Fibroblast of lung (primary cell): ENCODE measurements around the gene CDC42SE2. TPM values are rescaled to one million over a fixed set of nuclear protein-coding genes. Genes with fewer than 3 reads are reported as not detected.
A peak's percentile ranks its signal among the peaks of the same experiment; 100 is the strongest.

Experiments used
- DNase-seq, 2 donors: peaks; one replicate each; pipeline versions ENCODE4 v3.0.0 to v3.0.0-alpha.2; 2010; ENCODE audit warnings: low read depth in 2 of 2
- H2AFZ ChIP-seq: 2 replicates; pipeline ENCODE4 v1.5.1; 2012; ENCODE audit warnings: low read length, control low read depth, inconsistent platforms
- H3K27ac ChIP-seq: 2 replicates; pipeline ENCODE4 v1.5.1; 2011; ENCODE audit warnings: low read length, control low read depth; ENCODE audit not compliant: insufficient read depth
- H3K27me3 ChIP-seq: 2 replicates; pipeline ENCODE4 v1.5.1; 2011; ENCODE audit warnings: mild to moderate bottlenecking, low read length; ENCODE audit not compliant: control insufficient read depth, insufficient read depth
- H3K36me3 ChIP-seq: 2 replicates; pipeline ENCODE4 v1.5.1; 2011; ENCODE audit warnings: low read length; ENCODE audit not compliant: control insufficient read depth, insufficient read depth
- H3K4me1 ChIP-seq: 2 replicates; pipeline ENCODE4 v1.5.1; 2011; ENCODE audit warnings: low read length; ENCODE audit not compliant: control insufficient read depth, insufficient read depth; ENCODE audit errors: extremely low read depth
- H3K4me2 ChIP-seq: 2 replicates; pipeline ENCODE4 v1.5.1; 2011; ENCODE audit warnings: low read length, control low read depth; ENCODE audit not compliant: insufficient read depth; ENCODE audit errors: extremely low read depth
- H3K4me3 ChIP-seq, 4 experiments: fragments of 200-600 bp in 1 of 4; sonication (generic) in 1 of 4; replicated peaks in 1 of 4; 2 replicates each; pipeline ENCODE4 v1.5.1; 2011 to 2016; ENCODE audit warnings: low read length in 4 of 4, low read depth in 3 of 4, mild to moderate bottlenecking in 3 of 4, control low read depth in 2 of 4, inconsistent platforms in 1 of 4, mixed read lengths in 1 of 4; ENCODE audit not compliant: insufficient read depth in 1 of 4; ENCODE audit errors: control extremely low read depth in 1 of 4
- H3K79me2 ChIP-seq: 2 replicates; pipeline ENCODE4 v1.5.1; 2012; ENCODE audit warnings: mild to moderate bottlenecking, low read length, inconsistent platforms; ENCODE audit not compliant: control insufficient read depth, insufficient read depth
- H3K9ac ChIP-seq: 2 replicates; pipeline ENCODE4 v1.5.1; 2011; ENCODE audit warnings: mild to moderate bottlenecking, low read length, control low read depth; ENCODE audit not compliant: insufficient read depth
- H3K9me3 ChIP-seq: 2 replicates; pipeline ENCODE4 v1.5.1; 2012; ENCODE audit warnings: low read depth, low read length; ENCODE audit not compliant: control insufficient read depth, insufficient read depth
- H4K20me1 ChIP-seq: 2 replicates; pipeline ENCODE4 v1.5.1; 2011; ENCODE audit warnings: low read length; ENCODE audit not compliant: control insufficient read depth, insufficient read depth; ENCODE audit errors: extremely low read depth
- EZH2 ChIP-seq: IDR thresholded peaks from 2 replicates; pipeline ENCODE4 v1.5.1; 2012; ENCODE audit warnings: low read length, control low read depth, mild to moderate bottlenecking; ENCODE audit errors: missing control alignments
- polyA plus RNA-seq, 2 donors: library from polyadenylated mRNA; depleted of rRNA in 1 of 2; stranded (reverse) in 1 of 2; unstranded in 1 of 2; fragments of >200 nt; gene quantifications; 2 replicates each; pipeline ENCODE4 v1.2.1, GENCODE V29; 2011 to 2012; ENCODE audit warnings: missing spikeins in 1 of 2
- total RNA-seq: library from RNA; depleted of rRNA; stranded (reverse); fragments of >200 nt; gene quantifications from 2 replicates; pipeline ENCODE4 v1.2.1, GENCODE V29; 2014
- TF ChIP-seq, protein P1 (sequence below), 2 donors: IDR thresholded peaks in 1 of 2; conservative IDR thresholded peaks in 1 of 2; 1 replicate in 1 of 2; 2 replicates in 1 of 2; pipeline ENCODE4 v1.5.1; 2011 to 2012; ENCODE audit warnings: low read length in 2 of 2, control low read depth in 1 of 2, inconsistent platforms in 1 of 2, low read depth in 1 of 2, mild to moderate bottlenecking in 1 of 2

Gene CDC42SE2
- total and polyA plus RNA-seq, 2 donors (not counting 1 experiment from before 2014, with no cell fraction given), result 26.1 to 26.5 TPM

DNA sequence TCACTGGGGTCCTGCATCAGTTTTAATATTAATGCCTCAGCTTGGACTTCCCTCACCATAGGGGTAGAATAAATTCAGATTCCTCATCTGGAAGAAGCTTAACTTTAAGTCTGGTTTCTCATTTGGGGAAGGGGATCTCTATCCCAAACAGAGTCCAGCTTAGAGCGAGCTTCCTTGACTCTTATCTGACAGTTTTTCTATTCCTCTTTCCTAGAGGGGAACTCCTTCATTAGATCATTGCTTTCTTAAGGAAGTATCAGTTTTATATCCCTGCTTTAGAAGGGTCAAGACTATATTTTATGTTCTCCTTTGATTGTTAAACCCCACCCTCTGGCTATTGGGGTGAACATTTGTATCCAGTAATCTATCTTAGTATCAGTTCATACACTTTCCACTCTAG is 24.2 kb upstream of the CDC42SE2 start:
- no peak overlapping the region for H2AFZ ChIP-seq
- no peaks in the 10 kb centered on the region for H3K36me3 ChIP-seq
- H3K27me3 ChIP-seq, result no peaks in the 10 kb centered on the region
- TF ChIP-seq, protein P1, sequence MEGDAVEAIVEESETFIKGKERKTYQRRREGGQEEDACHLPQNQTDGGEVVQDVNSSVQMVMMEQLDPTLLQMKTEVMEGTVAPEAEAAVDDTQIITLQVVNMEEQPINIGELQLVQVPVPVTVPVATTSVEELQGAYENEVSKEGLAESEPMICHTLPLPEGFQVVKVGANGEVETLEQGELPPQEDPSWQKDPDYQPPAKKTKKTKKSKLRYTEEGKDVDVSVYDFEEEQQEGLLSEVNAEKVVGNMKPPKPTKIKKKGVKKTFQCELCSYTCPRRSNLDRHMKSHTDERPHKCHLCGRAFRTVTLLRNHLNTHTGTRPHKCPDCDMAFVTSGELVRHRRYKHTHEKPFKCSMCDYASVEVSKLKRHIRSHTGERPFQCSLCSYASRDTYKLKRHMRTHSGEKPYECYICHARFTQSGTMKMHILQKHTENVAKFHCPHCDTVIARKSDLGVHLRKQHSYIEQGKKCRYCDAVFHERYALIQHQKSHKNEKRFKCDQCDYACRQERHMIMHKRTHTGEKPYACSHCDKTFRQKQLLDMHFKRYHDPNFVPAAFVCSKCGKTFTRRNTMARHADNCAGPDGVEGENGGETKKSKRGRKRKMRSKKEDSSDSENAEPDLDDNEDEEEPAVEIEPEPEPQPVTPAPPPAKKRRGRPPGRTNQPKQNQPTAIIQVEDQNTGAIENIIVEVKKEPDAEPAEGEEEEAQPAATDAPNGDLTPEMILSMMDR (conservative IDR thresholded peaks at IDR 0.05 in 1 of 2, IDR thresholded peaks at IDR 0.05 in 1 of 2; ENCODE audit: low read depth in 1 of 2, low read length in 2 of 2), result no peak
- TF ChIP-seq EZH2, result no peak
- H3K9me3 ChIP-seq, result no peaks in the 10 kb centered on the region
- no peaks in the 10 kb centered on the region for H4K20me1 ChIP-seq
- H3K4me3 ChIP-seq, result no peak overlapping the region
- no peaks in the 10 kb centered on the region for H3K4me1 ChIP-seq
- H3K4me2 ChIP-seq, result no peak overlapping the region
- no peak overlapping the region for H3K27ac ChIP-seq
- DNase-seq, result no peak
- no peaks in the 10 kb centered on the region for H3K79me2 ChIP-seq
- no peak overlapping the region for H3K9ac ChIP-seq

GRCh38 chr5:131242728-131243255 is 21.1 kb upstream of the CDC42SE2 start:
- H3K27me3 ChIP-seq, result no peaks in the 10 kb centered on the region
- H4K20me1 ChIP-seq, result no peaks in the 10 kb centered on the region
- H3K4me3 ChIP-seq, result no peak overlapping the region
- H3K27ac ChIP-seq, result no peak overlapping the region
- H3K36me3 ChIP-seq, result no peaks in the 10 kb centered on the region
- H3K9me3 ChIP-seq, result no peaks in the 10 kb centered on the region
- H3K79me2 ChIP-seq, result no peaks in the 10 kb centered on the region
- H3K4me1 ChIP-seq, result no peaks in the 10 kb centered on the region
- peak overlapping the region; percentile 11 for H3K4me2 ChIP-seq
- no peak overlapping the region for H3K9ac ChIP-seq
- H2AFZ ChIP-seq, result no peak overlapping the region
- TF ChIP-seq EZH2, result no peak
- TF ChIP-seq, protein P1 (conservative IDR thresholded peaks at IDR 0.05 in 1 of 2, IDR thresholded peaks at IDR 0.05 in 1 of 2; ENCODE audit: low read depth in 1 of 2, low read length in 2 of 2), result no peak
- DNase-seq, result peak; percentile 89 to 91

GRCh38 chr5:131245312-131245711 is 18.5 kb upstream of the CDC42SE2 start:
- H3K27me3 ChIP-seq, result no peaks in the 10 kb centered on the region
- H2AFZ ChIP-seq, result no peak overlapping the region
- H3K4me2 ChIP-seq, result no peak overlapping the region
- no peaks in the 10 kb centered on the region for H3K4me1 ChIP-seq
- no peak overlapping the region for H3K9ac ChIP-seq
- DNase-seq, result no peak
- TF ChIP-seq, protein P1 (conservative IDR thresholded peaks at IDR 0.05 in 1 of 2, IDR thresholded peaks at IDR 0.05 in 1 of 2; ENCODE audit: low read depth in 1 of 2, low read length in 2 of 2), result no peak
- TF ChIP-seq EZH2, result no peak
- H3K79me2 ChIP-seq, result no peaks in the 10 kb centered on the region
- no peak overlapping the region for H3K4me3 ChIP-seq
- no peak overlapping the region for H3K27ac ChIP-seq
- no peaks in the 10 kb centered on the region for H3K9me3 ChIP-seq
- H3K36me3 ChIP-seq, result no peaks in the 10 kb centered on the region
- H4K20me1 ChIP-seq, result no peaks in the 10 kb centered on the region
